Spleen (tissue), 7 donors: ENCODE data around the gene STX16.

ENCODE experiments used
- POLR2A ChIP-seq, 3 donors: fragments of 450-650 bp; IDR thresholded peaks; one replicate each; pipeline ENCODE4 v1.5.1; 2017; ENCODE audit warnings: antibody characterized with exemption in 3 of 3, mild to moderate bottlenecking in 1 of 3
- TF ChIP-seq, protein P1 (sequence below), 11 experiments: fragments of 200-600 bp in 7 of 11; fragments of 450-650 bp in 4 of 11; sonication (generic) in 4 of 11; IDR thresholded peaks in 8 of 11; conservative IDR thresholded peaks in 3 of 11; 1 replicate in 7 of 11; 2 replicates in 4 of 11; pipeline versions ENCODE4 v1.4.0 to v1.8.0; 2016 to 2021; ENCODE audit warnings: antibody characterized with exemption in 11 of 11, inconsistent platforms in 4 of 11, mild to moderate bottlenecking in 1 of 11
- donor health status: DM: no; HTN: no; CAD: no; lungs with moderate emphysema.
- donor health status: DM: no; HTN: no; CAD: no.
- donor health status: DM: no; HTN: no; CAD: no.

DNA sequence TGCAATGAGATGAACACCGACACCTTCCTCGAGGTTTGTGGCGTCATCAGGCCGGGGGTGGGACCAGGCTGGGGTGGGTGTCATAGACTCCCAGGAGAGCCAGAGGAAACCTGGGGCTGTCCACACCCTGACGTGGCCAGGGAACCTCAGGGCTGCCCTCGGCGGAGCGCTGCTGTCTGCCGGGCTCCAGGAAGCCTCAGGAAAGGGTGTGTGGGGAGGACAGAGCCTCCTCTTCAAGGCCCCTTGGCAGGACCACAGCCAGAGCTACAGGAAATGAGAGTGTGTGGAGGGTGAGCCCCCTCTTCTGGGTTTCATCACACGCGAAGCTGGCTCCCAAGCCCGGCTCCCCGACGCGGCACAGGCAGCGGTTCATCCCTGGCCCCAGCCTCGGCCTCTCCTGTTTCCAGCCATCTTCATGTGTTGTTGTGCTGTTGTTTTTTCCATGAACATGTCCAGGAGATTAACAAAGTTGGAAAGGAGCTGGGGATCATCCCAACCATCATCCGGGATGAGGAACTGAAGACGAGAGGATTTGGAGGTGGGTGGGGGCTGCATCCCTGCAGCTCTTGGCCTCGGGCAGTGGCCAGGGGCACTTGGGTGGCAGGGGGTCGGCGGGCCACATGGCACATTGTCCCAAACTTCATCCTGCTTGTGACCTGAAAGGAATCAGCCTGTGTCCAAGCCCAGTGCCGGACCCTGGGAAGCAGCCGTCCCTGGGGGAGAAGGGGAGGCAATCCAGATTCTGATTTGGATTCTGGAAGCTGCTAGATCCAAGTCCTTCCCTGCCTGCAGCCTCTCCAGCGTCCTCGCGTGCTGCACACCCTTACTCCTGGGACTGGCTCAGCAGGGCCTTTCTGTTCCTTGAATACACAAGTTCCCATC, 47.9 kb downstream of the STX16 start:
- TF ChIP-seq POLR2A (IDR thresholded peaks at IDR 0.05): no peak
- TF ChIP-seq, protein P1, sequence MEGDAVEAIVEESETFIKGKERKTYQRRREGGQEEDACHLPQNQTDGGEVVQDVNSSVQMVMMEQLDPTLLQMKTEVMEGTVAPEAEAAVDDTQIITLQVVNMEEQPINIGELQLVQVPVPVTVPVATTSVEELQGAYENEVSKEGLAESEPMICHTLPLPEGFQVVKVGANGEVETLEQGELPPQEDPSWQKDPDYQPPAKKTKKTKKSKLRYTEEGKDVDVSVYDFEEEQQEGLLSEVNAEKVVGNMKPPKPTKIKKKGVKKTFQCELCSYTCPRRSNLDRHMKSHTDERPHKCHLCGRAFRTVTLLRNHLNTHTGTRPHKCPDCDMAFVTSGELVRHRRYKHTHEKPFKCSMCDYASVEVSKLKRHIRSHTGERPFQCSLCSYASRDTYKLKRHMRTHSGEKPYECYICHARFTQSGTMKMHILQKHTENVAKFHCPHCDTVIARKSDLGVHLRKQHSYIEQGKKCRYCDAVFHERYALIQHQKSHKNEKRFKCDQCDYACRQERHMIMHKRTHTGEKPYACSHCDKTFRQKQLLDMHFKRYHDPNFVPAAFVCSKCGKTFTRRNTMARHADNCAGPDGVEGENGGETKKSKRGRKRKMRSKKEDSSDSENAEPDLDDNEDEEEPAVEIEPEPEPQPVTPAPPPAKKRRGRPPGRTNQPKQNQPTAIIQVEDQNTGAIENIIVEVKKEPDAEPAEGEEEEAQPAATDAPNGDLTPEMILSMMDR (IDR thresholded peaks at IDR 0.05 in 8 of 11, conservative IDR thresholded peaks at IDR 0.05 in 3 of 11): no peak
